ENCODE results near the gene GRB10.

The GRB10 gene

DNA sequence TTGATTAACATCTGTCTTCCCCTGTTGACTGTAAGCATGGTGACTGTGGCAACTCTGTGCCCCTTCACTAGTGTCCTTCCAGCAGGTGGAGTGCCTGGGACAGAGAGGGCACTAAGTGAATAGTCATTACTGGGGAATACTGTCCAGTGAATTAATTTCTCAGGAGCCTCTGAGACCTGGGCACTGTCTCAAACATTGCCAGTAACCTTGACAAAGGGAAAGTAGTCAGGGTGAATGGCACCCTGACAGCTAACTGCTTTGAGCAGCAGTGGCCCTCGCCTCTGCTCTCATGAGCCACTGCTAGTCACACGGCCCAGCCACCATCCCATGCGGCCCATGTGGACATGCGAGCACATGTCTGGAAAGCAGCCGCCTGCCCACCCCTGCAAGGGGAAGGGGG lies 13.1 kb upstream of the GRB10 start:
- in situ Hi-C loops (cut with MboI; ENCODE audit: low sequenced_read_pairs, unreplicated experiment), result no loop called here
- DNase-seq (ENCODE audit: low spot score), result no peak
- TF ChIP-seq, protein P1, sequence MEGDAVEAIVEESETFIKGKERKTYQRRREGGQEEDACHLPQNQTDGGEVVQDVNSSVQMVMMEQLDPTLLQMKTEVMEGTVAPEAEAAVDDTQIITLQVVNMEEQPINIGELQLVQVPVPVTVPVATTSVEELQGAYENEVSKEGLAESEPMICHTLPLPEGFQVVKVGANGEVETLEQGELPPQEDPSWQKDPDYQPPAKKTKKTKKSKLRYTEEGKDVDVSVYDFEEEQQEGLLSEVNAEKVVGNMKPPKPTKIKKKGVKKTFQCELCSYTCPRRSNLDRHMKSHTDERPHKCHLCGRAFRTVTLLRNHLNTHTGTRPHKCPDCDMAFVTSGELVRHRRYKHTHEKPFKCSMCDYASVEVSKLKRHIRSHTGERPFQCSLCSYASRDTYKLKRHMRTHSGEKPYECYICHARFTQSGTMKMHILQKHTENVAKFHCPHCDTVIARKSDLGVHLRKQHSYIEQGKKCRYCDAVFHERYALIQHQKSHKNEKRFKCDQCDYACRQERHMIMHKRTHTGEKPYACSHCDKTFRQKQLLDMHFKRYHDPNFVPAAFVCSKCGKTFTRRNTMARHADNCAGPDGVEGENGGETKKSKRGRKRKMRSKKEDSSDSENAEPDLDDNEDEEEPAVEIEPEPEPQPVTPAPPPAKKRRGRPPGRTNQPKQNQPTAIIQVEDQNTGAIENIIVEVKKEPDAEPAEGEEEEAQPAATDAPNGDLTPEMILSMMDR (IDR thresholded peaks at IDR 0.05; ENCODE audit: borderline replicate concordance, control extremely low read depth, extremely low read depth, insufficient read depth, missing control alignments), result no peak

DNA sequence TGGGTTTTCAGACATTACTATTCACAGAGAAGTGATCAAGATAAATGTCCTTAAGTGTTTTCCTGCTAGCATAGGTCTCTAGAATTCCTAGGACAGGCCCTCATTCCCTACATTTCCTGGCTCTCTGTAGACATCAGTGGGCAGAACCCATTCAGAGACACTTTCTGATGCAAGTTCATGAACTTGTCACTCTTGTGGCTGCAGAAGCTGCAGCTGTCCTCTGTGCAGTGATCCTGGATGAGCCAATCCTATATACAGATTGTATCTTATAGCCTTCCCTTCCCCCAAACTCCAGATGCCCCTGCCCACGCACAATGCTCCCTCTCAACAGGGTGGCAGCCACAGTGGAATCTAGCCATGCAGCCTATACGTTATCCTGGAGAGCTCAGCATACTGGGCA lies 12.6 kb upstream of the GRB10 start:
- DNase-seq (ENCODE audit: low spot score), result no peak
- TF ChIP-seq, protein P1 (IDR thresholded peaks at IDR 0.05; ENCODE audit: borderline replicate concordance, control extremely low read depth, extremely low read depth, insufficient read depth, missing control alignments), result no peak
- in situ Hi-C loops (cut with MboI; ENCODE audit: low sequenced_read_pairs, unreplicated experiment), result no loop called here

DNA sequence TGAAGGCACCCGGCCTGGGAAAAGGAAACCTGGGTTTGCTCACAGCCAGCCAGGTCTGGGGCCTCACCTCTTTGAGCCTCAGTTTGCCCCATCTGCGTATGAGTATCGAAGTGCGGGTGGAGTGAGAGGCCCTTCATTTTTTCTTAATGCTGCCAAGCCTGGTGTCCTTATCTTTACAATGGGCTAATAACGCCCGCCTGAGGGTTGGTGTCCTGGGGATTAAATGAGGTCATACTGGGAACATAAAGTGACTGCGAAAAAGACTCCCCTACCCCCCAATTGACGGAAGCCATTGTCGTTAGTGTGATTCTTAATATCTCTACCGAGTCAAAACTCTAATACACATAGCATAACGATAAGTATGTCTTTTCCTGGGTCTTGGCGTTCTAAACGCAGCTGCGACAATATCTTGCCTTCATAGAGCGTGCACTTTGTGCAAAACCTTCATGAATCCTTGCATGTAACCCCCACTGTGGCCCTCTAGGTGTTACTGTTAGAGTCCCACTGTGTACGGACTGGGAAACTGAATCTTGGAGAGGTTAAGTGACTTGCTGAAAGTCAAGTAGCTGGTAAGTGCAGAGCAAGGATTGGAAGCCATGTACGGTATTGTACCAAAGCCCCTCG lies 11.4 kb upstream of the GRB10 start:
- TF ChIP-seq, protein P1 (IDR thresholded peaks at IDR 0.05; ENCODE audit: borderline replicate concordance, control extremely low read depth, extremely low read depth, insufficient read depth, missing control alignments), result no peak
- in situ Hi-C loops (cut with MboI; ENCODE audit: low sequenced_read_pairs, unreplicated experiment), result no loop called here
- no peak for DNase-seq (ENCODE audit: low spot score)

DNA sequence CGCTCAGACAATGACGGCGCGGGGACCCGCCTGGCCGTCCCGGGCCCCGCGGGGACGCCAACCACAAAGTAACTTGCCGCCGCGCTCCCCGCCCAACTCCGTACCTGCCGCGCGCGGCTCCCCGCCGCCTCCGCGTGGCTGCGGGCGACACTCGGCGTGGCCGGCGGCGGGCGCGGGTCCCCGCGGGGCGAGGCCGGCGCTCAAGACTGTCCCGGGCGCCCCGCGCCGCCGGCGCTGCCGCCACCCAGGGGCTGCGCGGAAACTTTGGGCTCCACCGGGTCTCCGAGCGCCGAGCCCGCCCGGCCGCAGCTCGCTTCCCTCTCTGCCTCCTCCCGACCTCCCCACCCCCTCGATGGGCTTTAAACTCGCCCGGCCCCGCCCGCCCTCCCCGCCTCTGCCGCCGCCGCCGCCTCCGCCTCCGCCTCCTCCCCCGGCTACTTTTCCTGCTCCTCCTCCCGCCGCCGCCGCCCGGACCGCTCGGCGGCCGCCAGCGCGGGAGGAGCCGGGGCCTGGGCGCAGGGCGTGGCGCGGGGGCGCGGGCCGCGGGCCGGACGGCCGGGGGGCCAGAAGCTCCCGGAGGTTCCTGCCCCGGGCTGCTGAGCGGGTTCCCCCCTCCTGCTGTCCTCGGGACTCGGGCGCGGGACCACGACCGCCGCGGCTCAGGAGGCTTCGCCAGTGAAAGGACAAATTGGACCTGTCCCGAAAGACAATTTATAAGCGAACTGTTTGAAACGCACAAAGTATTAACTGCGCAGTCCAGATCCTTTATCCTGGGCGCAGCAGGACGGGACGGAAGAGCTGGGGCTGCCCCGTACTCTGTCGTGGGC lies 10.6 kb upstream of the GRB10 start:
- TF ChIP-seq, protein P1 (IDR thresholded peaks at IDR 0.05; ENCODE audit: borderline replicate concordance, control extremely low read depth, extremely low read depth, insufficient read depth, missing control alignments), result no peak
- DNase-seq (ENCODE audit: low spot score), result peak; percentile 34
- in situ Hi-C loops (cut with MboI; ENCODE audit: low sequenced_read_pairs, unreplicated experiment), result no loop called here

DNA sequence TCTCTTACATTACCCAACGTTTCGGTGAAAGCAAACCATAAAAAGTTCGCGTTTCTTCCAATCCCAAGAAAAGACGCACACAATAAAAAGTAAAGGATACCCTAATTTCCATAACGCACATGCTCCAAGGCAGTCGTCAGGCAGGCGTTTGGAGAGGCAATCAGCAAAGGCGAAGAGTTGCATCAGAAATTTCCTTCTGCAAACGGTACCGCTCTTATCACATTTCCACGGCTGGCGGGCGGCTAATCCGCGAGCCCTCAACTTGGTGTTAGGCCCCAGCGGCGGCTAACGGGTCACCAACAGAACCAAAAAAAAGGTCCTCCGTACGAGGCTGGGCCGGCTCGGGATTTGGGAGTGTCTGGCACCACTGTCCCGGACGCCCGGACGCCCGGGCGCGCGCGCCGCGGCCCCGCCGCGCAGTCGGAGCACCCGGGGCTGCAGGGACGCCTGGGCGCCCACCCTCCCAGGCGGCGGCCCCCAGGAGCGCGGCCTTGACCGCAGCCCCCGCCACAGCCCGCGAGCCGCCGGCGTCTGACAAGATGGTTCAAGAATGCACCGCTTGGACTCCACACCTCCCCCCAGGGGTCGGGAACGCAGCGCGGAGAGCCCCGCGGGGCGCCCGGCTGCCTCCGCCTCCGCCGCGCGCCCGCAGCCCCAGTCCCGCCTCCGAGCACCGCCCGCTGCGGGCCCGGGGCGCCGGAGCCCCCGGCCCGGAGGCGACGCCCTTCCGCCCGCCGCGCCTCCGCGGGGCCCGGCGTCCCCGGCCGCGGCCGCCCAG lies 9.8 kb upstream of the GRB10 start:
- no peak for DNase-seq (ENCODE audit: low spot score)
- TF ChIP-seq, protein P1 (IDR thresholded peaks at IDR 0.05; ENCODE audit: borderline replicate concordance, control extremely low read depth, extremely low read depth, insufficient read depth, missing control alignments), result no peak
- in situ Hi-C loops (cut with MboI; ENCODE audit: low sequenced_read_pairs, unreplicated experiment), result no loop called here

DNA sequence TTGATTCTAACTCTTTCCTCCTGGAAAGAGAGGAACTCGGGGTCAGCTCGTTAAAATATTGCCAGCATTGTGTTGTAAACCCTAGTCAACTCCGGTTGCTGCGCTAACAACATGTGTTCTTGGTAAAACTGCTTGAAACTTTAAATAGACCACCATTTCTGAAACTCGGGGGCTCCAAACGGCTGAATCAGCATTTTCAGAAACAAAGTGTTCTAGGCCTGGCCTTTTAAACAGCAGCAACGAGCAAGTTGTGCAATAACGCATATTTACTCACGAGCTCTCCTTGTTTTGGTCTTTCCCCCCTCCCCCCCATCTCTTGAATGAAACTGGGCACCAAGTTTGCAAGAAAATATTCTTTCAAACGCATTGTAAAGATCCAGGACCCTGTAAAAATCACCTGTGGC lies 9.2 kb upstream of the GRB10 start:
- DNase-seq (ENCODE audit: low spot score), result no peak
- TF ChIP-seq, protein P1 (IDR thresholded peaks at IDR 0.05; ENCODE audit: borderline replicate concordance, control extremely low read depth, extremely low read depth, insufficient read depth, missing control alignments), result no peak
- in situ Hi-C loops (cut with MboI; ENCODE audit: low sequenced_read_pairs, unreplicated experiment), result no loop called here
